Measurements from ENCODE around the gene C1orf226.

C1orf226 gene

DNA sequence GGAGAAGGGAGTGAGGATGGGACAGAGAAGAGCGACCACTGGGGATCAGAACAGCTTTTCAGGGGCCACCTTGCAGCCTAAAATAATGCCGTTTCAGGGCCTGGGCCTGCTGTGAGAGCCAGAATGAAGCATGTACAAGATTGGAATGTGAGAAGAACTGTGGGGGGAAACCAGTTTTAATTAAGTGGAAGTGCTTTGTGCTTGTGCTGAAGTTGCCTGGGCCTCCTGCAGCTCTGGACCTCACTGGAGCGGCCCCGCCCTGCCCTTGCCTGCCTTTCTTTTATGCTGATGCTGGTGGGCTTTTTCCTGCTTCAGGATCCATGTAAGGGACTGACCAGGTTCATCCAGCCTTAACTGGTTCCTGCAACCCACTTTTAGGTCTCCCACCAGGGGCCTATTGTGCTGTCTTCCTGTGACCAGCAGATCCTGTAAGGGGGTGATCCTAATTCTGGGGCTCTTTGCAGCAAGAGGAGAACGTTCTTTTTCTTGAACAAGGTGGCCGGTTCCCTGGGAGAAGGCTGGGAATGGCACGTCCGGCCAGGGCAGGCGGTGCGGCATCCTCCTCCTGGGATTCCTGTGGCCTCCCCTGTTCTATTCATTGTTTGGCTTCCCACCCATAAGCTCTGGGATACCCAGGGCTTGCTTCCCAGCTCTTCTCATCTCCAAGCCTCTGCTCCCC lies 3.2 kb downstream of the C1orf226 start:
- DNase-seq (ENCODE audit: low spot score): no peak

DNA sequence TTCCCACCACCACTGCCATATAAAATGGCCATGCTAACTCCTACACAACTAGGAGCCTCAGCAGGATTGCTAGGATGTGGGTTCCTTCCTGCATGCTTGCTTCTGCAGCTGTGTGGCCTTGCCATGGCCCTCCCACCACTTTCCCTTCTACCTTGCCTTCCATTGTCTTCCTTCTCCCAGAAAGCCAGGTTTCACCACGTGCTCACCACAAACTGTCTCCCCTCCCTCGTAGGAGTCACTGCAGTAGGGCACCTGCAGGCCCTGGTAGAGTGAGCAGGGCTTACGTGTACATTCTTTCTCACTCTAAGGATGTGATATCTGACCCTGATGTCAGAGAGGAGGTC lies 3.7 kb downstream of the C1orf226 start:
- no peak for DNase-seq (ENCODE audit: low spot score)

DNA sequence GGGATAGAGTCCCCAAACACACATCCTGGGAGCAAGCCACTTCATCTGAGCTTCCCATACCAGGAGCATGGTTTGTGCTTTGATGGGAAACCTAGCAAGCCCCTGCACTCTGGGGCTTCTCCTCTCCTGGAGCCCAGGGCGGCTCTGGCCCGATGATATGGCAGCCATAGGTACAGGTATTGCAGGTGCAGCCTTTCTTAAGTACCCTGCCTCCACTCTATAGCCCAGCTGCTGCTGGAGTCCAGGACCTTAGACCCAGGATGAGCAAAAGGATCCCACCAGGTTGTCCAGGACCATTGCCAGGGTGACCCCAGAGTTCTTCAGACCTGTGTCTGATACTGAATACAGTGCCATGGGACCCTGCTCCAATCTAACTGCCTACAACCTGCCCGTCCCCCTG lies 4.2 kb downstream of the C1orf226 start:
- no peak for DNase-seq (ENCODE audit: low spot score)

DNA sequence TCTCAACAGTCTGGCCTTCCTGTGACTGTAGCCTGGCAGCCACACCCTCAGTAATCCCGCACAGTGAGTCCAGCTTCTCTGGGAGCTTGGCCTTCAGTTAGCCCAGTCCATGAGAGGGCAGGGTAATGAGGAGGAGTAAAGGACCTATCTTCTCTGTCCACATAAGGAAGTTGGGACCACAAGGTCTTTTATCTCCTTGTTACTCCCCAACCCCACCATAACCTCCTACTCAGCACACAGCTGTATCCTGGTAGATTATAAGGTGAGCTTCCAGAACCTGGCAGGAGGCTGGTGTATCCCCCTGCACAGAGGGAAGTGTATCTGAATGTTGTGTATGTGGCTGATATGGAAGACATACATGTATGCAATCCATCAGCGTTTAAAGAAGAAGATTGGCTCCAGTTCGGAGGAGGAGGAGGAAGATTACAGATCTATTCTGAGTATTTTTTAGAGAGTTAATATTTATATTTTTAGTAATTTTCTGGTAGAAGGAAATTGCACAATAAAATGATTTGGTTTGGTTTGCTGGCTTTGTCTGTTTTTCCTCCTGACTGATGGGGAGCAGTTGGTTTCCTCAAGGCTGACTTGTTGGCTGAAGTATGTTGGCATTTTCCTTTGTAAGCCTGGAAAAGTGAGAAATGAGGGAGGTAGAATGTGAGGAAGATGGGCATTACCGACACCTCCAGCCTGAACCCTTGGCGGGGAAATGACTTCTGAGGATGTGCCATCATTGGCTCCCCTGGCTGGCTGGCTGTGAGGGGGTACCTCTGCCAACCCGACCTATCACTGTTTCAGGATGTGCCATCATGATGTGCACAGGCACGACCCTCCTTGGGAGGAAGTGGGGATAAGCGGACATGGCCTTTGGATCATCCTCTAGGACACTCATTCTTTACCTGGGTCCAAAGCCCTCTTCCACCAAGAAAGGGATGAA lies 5.0 kb downstream of the C1orf226 start:
- DNase-seq (ENCODE audit: low spot score): no peak

DNA sequence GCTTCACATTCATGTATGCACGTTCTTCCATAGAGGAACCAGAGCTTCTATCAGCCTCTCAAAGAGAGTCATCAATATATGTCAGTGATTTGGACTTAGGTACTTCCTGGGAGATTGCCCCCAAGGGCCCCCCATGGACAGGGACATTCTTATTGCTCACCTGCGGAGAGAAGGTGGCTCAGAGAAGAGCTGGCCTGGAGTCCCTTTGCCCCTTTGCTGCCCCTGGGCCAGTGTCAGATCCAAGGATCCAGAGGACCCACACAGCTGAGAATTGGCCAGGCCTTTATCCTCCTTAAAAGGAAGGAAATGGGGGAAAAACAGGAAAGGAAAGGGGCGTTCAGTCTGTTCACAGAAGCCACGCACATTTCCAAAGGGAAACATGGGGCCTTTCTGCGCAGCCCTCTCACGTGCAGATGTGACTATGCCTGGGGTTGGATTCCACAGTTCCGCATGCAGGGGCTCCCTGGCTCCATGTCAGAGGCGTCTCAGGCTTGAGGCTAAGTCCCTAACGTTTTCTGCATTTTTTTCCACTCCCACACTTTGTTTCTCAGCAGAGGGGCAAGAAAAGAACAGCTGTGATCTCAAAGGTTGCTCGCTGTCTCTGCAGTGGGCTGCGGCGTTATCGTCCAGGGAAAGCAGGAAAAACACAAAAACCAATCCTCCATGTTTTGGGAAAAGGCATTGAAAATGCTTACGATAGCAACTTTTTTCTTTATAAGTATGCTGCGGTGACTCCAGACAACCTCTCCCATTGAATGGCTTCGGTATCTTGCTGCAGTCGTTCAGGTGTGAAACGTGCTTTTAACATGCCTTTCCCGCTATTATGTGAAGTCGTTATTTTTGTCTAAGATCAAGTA lies 5.9 kb downstream of the C1orf226 start:
- DNase-seq (ENCODE audit: low spot score): no peak

DNA sequence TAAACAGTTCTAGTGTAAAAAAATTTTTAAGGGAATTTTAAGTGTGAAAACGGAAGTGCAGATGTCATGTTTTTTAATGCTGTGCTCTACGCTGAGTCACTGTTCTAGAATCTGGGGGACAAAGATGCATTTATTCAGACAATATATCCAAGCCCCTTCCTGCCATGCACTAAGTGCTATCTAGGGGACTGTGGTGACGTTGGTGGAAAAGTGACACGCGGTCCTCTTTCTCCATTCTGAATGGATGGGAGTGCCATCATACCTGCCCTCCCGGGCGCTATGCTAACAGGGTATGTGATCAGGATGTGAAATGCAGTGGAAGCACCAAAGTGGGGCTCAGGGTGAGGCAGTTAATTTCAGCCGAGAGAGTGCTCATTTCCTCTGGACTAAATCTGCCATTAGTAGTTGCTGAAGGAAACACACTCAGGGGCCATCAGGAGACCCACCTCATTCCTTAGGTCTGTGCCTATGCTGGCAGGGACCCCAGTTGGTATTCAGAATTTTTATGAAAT lies 6.6 kb downstream of the C1orf226 start:
- no peak for DNase-seq (ENCODE audit: low spot score)

DNA sequence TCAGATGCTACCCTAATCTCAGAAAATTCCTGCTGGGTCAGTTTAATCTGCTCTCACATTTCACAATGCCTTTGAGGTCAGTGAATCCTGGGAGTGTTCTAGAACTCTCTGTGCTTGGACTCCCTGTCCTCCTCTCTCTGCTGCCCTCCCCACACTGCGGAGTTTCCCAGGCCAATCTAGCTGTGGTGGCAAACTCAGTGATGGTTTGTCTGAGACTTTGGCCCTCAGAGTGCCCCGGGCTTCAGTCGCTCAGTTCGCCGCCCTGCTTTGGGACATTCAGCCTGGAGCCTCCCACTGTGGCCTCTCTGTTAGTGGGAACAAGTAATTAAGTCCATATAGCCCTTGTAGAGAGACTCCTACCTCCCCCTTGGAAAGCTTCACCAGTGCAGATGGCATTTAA lies 7.1 kb downstream of the C1orf226 start:
- DNase-seq (ENCODE audit: low spot score): no peak

DNA sequence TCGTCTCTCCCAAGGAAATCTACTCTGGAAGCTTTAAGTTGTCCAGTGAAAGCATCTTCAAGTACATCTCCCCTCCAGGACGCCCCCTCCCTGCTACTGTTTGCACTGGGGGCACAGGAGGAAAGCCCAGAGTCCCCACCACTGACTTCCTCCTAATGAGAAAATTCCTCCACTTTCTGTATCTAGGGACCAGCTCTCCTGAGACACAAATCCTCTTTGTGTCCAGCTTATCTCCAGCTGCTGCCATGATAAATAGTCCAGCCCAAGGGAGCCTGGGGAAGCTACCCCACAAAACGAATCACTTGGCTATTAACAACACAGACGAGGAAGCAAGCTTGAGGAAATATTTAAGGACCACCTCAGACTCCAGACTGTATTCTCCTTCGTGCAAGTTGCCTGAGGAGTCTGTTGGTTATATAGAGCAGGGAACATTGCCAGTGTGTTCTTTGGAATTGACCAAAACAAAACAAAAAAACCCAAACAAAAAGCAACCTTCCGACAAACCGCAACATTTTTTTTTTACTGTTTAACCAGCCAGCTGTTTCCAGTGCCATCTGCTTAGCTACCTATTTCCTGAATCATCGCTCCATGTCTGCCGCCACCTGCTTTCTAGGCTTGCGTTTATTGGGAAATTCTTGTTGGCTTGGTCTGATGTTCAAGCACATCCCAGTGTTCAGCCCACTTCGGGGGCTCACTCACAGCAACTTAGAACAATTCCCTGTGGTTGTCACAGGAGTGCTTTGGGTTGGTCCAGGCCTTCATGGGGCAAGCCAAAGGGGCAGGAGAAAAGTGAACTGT lies 7.7 kb downstream of the C1orf226 start:
- DNase-seq (ENCODE audit: low spot score): no peak

DNA sequence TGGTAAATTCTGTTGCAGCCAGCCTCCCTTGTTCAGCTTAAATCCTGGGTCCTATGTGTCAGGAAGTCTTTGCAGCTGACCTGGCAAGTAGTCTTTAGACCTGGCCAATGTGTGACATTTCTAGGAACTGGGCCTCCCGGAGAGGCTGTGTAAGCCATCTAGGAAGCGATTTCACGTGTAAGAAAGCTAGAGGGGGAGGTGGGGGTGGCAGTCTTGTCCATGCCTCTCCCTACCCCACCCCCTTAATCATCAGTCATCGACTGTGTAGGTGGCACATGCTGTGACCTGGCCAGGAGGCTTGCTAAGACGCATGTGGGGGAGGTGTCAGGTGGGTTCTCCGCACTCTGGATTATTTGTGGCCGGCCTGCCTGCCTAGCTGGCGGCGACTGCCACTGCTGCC lies 8.4 kb downstream of the C1orf226 start:
- no peak for DNase-seq (ENCODE audit: low spot score)

DNA sequence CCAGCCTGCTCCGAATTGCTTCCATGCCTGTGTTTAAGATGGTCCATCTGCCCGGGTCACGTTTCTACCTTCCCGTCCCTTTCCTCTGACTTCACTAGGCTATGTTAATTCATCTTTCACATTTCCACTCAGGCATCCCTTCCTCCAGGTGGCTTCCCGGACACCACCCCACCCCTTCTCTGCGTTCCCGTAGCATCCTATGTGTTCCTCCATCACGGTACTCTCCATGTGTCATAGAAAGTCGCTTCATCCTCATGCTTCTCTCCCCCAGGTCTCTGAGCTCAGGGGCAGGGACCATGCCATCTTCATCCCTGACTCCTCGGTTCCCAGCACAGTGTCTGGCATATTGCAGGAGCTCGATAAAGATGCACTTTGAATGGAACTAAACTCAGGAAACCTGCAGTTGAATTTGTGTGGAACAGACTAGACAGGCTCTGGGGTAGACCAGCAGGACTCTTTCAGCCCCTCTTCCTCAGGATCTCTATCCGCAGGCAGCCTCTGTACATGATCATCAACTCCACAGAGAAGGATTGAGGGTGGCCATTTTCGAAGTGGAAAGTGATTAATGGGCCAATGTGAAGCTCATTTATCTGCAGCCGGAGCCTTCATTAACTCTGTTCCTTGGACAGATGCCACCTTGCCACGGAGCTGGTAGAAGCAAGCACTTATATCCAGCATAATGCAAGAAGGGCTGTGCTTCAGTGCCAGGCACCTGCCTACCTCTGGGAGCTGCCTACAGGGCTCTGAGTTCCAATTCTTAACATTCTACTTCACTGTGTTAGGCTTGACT lies 9.1 kb downstream of the C1orf226 start:
- no peak for DNase-seq (ENCODE audit: low spot score)

DNA sequence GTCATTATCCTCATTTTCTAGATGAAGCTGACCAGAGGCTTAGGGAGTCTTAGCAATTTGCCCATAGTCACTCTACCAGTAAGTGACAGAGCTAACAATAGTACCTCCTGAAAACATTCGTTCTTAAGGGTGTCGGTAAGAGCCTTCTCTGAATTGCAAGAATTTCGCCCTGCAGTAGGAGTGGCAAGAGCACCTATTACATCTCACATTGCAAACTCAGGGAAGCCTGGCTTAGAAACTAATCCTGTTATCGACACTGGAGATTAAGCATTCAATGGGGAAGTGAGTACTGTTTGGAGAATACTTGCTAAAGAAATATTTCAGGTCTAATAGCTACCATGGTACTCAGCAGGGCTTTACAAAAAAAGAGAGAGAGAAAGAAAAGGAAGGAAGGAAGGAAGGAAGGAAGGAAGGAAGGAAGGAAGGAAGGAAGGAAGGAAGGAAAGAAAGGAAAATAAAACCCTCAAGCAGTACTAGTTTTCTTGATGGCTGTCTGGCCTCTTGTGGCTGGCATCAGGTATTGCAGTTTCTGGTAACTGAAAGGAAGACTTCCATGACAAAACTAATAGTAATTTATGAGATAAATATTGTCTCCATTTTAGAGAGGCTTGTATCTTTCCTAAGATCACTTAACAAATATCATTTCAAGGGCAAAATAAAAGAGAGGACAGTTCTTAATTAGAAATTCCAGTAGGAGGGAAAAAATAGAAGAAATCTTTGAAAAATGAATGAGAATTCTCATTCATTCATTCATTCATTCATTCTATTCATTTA lies 10.4 kb downstream of the C1orf226 start:
- peak; percentile 19 for DNase-seq (ENCODE audit: low spot score)

DNA sequence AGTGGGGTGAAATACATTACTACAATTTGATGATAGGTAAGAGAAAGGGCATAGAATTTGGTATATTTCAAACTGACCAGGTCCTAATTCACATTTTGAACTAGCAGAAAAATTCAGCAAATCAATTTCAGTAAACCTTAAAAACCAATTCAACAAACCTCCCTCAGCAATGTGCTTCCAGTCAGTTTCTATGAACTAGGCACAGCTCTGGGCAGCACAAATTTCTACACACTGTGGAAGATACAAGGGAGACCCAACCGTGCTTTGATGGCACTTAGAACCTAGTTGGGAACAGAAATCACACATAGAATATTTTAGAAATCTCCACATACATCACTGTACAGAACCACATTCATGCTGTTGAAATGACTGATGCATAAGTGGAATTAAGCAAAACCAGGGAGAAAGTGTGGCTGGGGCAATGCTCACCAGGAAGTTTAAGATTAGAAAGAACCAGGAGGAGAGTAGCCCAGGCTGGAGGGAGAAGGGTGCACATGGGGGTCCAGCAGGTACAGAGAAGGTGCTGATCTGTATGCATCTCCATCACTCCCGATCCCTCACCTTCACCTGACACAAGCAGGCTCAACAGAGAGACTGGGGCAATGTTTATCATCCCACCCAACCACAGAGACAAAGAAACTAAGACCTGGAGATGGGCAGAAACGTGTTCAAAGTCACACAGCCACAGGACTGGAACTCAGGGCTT lies 14.8 kb downstream of the C1orf226 start:
- no peak for DNase-seq (ENCODE audit: low spot score)

DNA sequence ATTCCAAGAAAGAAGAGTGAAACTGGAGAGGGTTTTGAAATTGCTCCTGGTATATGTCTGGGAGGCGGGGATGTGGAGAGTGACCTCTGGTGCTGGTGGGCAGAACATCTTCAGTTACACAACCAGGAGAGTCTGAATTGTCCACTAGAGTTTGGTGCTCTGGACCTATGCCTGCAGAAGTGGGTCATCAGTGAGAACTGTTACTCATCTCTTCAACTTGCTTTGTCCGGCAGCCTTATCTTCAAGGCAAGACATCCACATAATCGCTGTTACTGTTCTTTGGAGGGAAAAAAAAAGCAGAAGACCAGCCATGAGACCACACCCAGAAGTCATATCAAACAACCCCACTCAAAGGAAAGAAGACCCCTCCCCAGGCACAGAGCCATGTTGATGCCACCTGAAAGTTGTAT lies 15.5 kb downstream of the C1orf226 start:
- DNase-seq (ENCODE audit: low spot score): no peak

DNA sequence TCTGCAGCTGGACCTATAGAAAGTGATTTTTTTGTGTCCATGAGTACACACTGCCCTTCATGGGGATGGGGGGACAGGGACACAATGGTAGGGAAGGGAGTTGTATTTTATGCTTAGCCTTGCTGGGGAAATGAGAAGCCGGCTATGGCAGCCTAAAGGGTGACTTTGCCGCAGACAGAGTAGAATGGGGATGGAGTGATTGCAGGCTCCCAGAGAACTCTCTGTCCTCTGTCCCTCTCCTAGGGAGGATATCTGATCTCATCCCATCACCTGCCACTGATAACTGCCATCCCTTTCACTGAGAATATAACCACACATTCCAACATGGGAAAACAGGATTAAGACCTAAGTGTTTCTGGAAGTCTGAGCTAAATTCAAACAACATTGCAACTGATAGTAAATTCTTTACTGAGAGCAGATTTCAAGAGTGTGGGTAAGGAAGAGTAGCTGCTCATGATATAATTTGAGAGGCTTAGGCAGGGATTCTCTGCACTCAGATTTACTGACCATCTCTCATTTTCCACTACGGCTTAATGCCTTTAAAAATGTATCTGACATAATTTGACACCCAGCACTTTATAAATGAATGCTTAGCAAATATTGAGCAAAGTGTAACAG lies 16.5 kb downstream of the C1orf226 start:
- DNase-seq (ENCODE audit: low spot score): no peak

DNA sequence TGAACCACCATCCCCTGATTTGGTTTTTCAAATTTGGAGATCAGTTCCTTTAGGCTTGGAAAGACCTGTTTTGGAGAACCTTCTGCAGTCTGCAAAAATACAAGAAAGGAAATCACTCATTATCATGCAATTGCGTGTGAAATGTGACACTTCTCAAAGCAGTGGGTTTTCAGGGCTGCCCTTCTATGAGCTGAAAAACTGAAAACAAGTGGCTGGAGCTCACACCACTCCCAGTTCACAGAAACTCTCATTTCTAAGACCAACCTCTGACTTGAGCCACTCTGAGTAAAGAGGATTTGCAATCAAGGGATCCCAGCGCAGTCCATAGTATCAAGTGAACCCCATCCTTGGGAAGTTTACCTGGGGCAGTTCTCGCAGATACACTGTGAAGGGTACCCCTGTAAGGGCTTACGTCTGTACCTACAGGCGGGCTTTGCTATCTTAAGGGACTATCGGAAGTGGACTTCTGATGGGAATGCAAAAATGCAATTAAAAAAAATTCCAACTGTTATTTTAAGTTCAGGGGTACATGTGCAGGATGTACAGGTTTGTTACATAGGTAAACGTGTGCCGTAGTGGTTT lies 17.6 kb downstream of the C1orf226 start:
- DNase-seq (ENCODE audit: low spot score): no peak

DNA sequence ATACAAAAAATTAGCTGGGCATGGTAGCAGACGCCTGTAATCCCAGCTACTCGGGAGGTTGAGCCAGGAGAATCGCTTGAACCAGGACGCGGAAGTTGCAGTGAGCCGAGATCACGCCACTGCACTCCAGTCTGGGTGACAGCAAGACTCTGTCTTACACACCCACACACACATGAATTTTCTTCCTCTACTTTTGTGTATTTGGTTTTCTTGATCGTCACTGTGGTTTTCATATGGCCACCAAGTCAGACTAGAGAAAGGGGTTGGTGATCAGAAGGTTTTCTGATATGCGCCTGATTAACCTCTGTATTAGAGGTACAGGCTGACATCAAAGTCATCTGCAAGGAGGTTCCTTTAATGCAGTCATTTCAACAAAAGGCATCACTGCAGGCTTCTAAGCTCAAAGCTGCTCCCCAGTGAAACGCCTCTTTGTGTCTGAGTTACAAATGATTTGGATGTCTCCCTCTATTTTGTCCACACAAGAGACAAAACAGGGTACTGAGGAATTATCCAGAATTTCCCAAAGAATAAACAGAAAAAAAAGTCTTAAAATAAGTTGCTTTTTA lies 19.3 kb downstream of the C1orf226 start:
- DNase-seq (ENCODE audit: low spot score): no peak

DNA sequence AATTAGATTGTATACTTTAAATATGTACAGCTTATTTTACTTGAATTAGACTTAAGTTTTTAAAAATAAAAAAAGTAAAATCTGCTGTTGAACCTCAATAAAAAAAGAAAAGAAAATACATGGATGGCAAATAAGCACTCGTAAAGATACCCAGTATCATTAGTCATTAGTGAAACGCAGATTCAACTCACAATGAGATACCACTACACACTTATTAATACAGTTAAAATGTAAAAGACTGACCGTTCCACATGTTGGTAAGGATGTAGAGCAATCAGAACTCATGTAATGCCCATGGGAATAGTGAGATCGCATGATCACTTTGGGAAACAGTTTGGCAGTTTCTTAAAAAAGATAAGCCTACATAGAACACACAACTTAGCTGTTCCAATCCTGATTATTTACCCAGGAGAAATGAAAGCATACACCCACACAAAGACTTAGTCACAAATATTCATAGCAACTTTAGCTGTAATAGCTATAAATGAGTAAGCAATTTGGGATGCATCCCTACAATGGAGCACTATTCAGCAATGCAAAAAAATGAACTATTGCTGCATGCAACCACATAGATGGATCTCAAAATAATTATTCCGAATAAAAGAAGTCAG lies 23.1 kb downstream of the C1orf226 start:
- no peak for DNase-seq (ENCODE audit: low spot score)

DNA sequence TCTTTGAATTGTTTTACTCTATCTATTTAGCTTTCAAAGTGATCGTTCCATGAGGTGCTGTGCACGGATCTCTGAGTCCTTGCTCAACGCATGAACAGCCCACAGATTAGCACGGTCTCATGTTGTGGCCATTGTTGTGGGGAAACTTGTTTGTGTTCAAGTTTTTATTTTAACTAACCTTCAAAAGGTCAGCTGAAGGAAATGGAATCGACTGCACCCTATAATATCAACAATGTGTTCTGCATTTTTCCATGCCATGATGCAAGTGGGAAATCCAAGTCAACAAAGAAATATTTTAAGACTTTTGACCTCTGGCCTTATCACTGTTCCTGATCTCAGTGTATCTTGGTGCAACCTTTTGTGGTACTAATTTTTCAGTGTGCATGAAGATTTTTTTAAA lies 24.3 kb downstream of the C1orf226 start:
- DNase-seq (ENCODE audit: low spot score): no peak
